ENCODE results near the gene UNG. TPM values are rescaled to one million over a fixed set of nuclear protein-coding genes. Genes with fewer than 3 reads are reported as not detected.

UNG gene
- total and polyA plus RNA-seq, 12 donors, result 14.2 to 37.3 (median 27.3) TPM

- intact Hi-C loops (cut with DNase I), result no loop called here
- no peak for ATAC-seq
These were observed 32.1 kb upstream of the UNG start for GRCh38 chr12:109065154-109065852.

GRCh38 chr12:109065853-109066193, 31.6 kb upstream of the UNG start:
- H3K36me3 ChIP-seq, result peaks cover 0 to 90% (median 37%) of the 10 kb centered on the region in 9 donors
- intact Hi-C loops (cut with DNase I), result no loop called here
- ATAC-seq, result no peak

More at GRCh38 chr12:109065154-109065852, 32.1 kb upstream of the UNG start:
- Histone ChIP-seq H3K27ac (no peak overlapping the region), H3K36me3 (peaks cover 0 to 90% (median 37%) of the 10 kb centered on the region in 9 donors), H3K4me3 (no peak overlapping the region), H3K4me1 (no peaks in the 10 kb centered on the region), H3K27me3 (no peaks in the 10 kb centered on the region), H3K9me3 (peaks cover 0 to 8% (median 0%) of the 10 kb centered on the region in 11 donors)
- no peak for TF ChIP-seq CTCF (IDR thresholded peaks at IDR 0.05)
- DNase-seq, result no peak
- WGBS, 2 donors, result 86 to 88% methylated on average over 5 of the region's 5 CpGs

GRCh38 chr12:109069307-109070271, 27.8 kb upstream of the UNG start:
- Histone ChIP-seq H3K9me3 (no peaks in the 10 kb centered on the region), H3K36me3 (peaks cover 0 to 96% (median 40%) of the 10 kb centered on the region in 9 donors), H3K4me1 (no peaks in the 10 kb centered on the region), H3K27me3 (no peaks in the 10 kb centered on the region), H3K27ac (no peak overlapping the region), H3K4me3 (no peak overlapping the region)
- no peak for DNase-seq
- peak in 1 of 8 donors; percentile 22 for ATAC-seq
- intact Hi-C loops (cut with DNase I), result no loop called here
- no peak for TF ChIP-seq CTCF (IDR thresholded peaks at IDR 0.05)
- WGBS, 2 donors, result 79 to 85% methylated on average over 17 of the region's 17 CpGs

More at GRCh38 chr12:109065853-109066193, 31.6 kb upstream of the UNG start:
- Histone ChIP-seq H3K27ac (no peak overlapping the region), H3K9me3 (peaks cover 0 to 8% (median 0%) of the 10 kb centered on the region in 11 donors), H3K4me3 (no peak overlapping the region), H3K4me1 (no peaks in the 10 kb centered on the region), H3K27me3 (no peaks in the 10 kb centered on the region)
- TF ChIP-seq CTCF (IDR thresholded peaks at IDR 0.05), result no peak
- DNase-seq, result no peak
- WGBS, 2 donors, result 79 to 87% methylated on average over 1 of the region's 1 CpG

- DNase-seq (no peak), ATAC-seq (no peak)
- peaks cover 2 to 99% (median 31%) of the 10 kb centered on the region in 9 donors for H3K36me3 ChIP-seq
- H3K27ac ChIP-seq, result no peak overlapping the region
- intact Hi-C loops (cut with DNase I), result no loop called here
- H3K9me3 ChIP-seq, result peaks cover 0 to 18% (median 0%) of the 10 kb centered on the region in 11 donors
- H3K27me3 ChIP-seq, result no peaks in the 10 kb centered on the region
- no peak for TF ChIP-seq CTCF (IDR thresholded peaks at IDR 0.05)
- no peak overlapping the region for H3K4me3 ChIP-seq
- no peaks in the 10 kb centered on the region for H3K4me1 ChIP-seq
These were observed 22.5 kb upstream of the UNG start for GRCh38 chr12:109074866-109075265.
